AG09319 (cell line): ENCODE data around the gene NFIB.

Source experiments
- DNase-seq: peaks from one replicate; pipeline ENCODE4 v3.0.0-alpha.2; 2010; ENCODE audit warnings: low read depth; ENCODE audit errors: extremely low read depth
- CTCF ChIP-seq: IDR thresholded peaks from 2 replicates; pipeline ENCODE4 v1.5.1; 2011; ENCODE audit warnings: low read depth, mild to moderate bottlenecking, inconsistent platforms, low read length, moderate library complexity

Gene NFIB

GRCh38 chr9:14043483-14043882 lies 270.5 kb downstream of the NFIB start:
- no peak for TF ChIP-seq CTCF
- DNase-seq, result no peak

- TF ChIP-seq CTCF, result no peak
- DNase-seq, result no peak
Measured at GRCh38 chr9:14037331-14037730, 276.6 kb downstream of the NFIB start.

GRCh38 chr9:14033067-14033466 lies 280.9 kb downstream of the NFIB start:
- no peak for TF ChIP-seq CTCF
- DNase-seq, result no peak
